Vagina (tissue), 2 donors: ENCODE measurements around the gene MPPED1.

Source experiments
- POLR2A ChIP-seq, 2 donors: fragments of 450-650 bp; IDR thresholded peaks; one replicate each; pipeline ENCODE4 v1.6.1; 2017; ENCODE audit warnings: antibody characterized with exemption in 2 of 2, mild to moderate bottlenecking in 2 of 2, moderate library complexity in 2 of 2
- POLR2AphosphoS5 ChIP-seq, 2 donors: sonication (generic); formaldehyde crosslinking; IDR thresholded peaks; one replicate each; pipeline ENCODE4 v1.9.0; 2017; ENCODE audit warnings: antibody characterized with exemption in 2 of 2, mild to moderate bottlenecking in 2 of 2, low read depth in 1 of 2; ENCODE audit not compliant: insufficient read depth in 1 of 2
- TF ChIP-seq, protein P1 (sequence below), 3 experiments: fragments of 450-650 bp in 2 of 3; fragments of 200-600 bp in 1 of 3; sonication (generic) in 1 of 3; IDR thresholded peaks; one replicate each; pipeline ENCODE4 v1.5.1; 2017 to 2019; ENCODE audit warnings: antibody characterized with exemption in 3 of 3, mild to moderate bottlenecking in 2 of 3, moderate library complexity in 2 of 3

GRCh38 chr22:43471606-43472135 is 59.9 kb downstream of the MPPED1 start:
- TF ChIP-seq, protein P1, sequence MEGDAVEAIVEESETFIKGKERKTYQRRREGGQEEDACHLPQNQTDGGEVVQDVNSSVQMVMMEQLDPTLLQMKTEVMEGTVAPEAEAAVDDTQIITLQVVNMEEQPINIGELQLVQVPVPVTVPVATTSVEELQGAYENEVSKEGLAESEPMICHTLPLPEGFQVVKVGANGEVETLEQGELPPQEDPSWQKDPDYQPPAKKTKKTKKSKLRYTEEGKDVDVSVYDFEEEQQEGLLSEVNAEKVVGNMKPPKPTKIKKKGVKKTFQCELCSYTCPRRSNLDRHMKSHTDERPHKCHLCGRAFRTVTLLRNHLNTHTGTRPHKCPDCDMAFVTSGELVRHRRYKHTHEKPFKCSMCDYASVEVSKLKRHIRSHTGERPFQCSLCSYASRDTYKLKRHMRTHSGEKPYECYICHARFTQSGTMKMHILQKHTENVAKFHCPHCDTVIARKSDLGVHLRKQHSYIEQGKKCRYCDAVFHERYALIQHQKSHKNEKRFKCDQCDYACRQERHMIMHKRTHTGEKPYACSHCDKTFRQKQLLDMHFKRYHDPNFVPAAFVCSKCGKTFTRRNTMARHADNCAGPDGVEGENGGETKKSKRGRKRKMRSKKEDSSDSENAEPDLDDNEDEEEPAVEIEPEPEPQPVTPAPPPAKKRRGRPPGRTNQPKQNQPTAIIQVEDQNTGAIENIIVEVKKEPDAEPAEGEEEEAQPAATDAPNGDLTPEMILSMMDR (IDR thresholded peaks at IDR 0.05) = no peak
- TF ChIP-seq POLR2A (IDR thresholded peaks at IDR 0.05) (no peak), POLR2AphosphoS5 (IDR thresholded peaks at IDR 0.05; ENCODE audit: insufficient read depth in 1 of 2, low read depth in 1 of 2) (no peak)
